GM19468 (cell line): ENCODE measurements around the gene ENDOD1.

ENCODE experiments used
- ATAC-seq: cut with Tn5 transposase; IDR thresholded peaks from one replicate; pipeline ENCODE4 v1.9.1; 2021; ENCODE audit warnings: mild to moderate bottlenecking, moderate library complexity, moderate number of reproducible peaks; ENCODE audit not compliant: unreplicated experiment; ENCODE audit errors: extremely low read depth

ENDOD1 gene

GRCh38 chr11:95074792-95075563, 14.7 kb upstream of the ENDOD1 start:
- no peak for ATAC-seq

- ATAC-seq, result peak; percentile 51
These were observed 13.2 kb upstream of the ENDOD1 start for GRCh38 chr11:95076416-95076815.

- ATAC-seq, result no peak
These were observed 12.7 kb upstream of the ENDOD1 start for GRCh38 chr11:95076981-95077380.

GRCh38 chr11:95078526-95078925, 11.1 kb upstream of the ENDOD1 start:
- no peak for ATAC-seq

GRCh38 chr11:95081010-95081409, 8.6 kb upstream of the ENDOD1 start:
- no peak for ATAC-seq

- ATAC-seq, result no peak
These were observed 8.2 kb upstream of the ENDOD1 start for GRCh38 chr11:95081412-95081811.

- no peak for ATAC-seq
These were observed 7.1 kb upstream of the ENDOD1 start for GRCh38 chr11:95082576-95083001.

- ATAC-seq, result no peak
These were observed 5.1 kb upstream of the ENDOD1 start for GRCh38 chr11:95084509-95084908.

GRCh38 chr11:95085117-95085816, 4.4 kb upstream of the ENDOD1 start:
- no peak for ATAC-seq

- ATAC-seq, result no peak
These were observed 3.5 kb upstream of the ENDOD1 start for GRCh38 chr11:95086151-95086550.

- ATAC-seq, result no peak
These were observed 2.6 kb upstream of the ENDOD1 start for GRCh38 chr11:95086836-95087570.

- peak; percentile 3 for ATAC-seq
These were observed 563 bp upstream of the ENDOD1 start for GRCh38 chr11:95088946-95089619.

GRCh38 chr11:95091663-95092180, 2.1 kb downstream of the ENDOD1 start:
- ATAC-seq, result no peak

- ATAC-seq, result no peak
These were observed 3.1 kb downstream of the ENDOD1 start for GRCh38 chr11:95092549-95093324.

GRCh38 chr11:95093548-95093947, 3.9 kb downstream of the ENDOD1 start:
- ATAC-seq, result no peak

GRCh38 chr11:95095858-95096587, 6.4 kb downstream of the ENDOD1 start:
- peak; percentile 78 for ATAC-seq

GRCh38 chr11:95097209-95097608, 7.6 kb downstream of the ENDOD1 start:
- no peak for ATAC-seq

- no peak for ATAC-seq
These were observed 9.2 kb downstream of the ENDOD1 start for GRCh38 chr11:95098826-95099225.

GRCh38 chr11:95100191-95100648, 10.6 kb downstream of the ENDOD1 start:
- no peak for ATAC-seq
